Activated T-helper 2 cell treated with anti-CD3 and anti-CD28 coated beads, Interferon-gamma antibody, Interleukin-2, Interleukin-4, amounts not matched to agents 10 μg/mL and 5 μg/mL and 100 μg/mL, durations not matched to agents 14 hours and 24 hours and 36 hours (primary cell): ENCODE data around the gene LRRC75A. TPM values are rescaled to one million over a fixed set of nuclear protein-coding genes. Genes with fewer than 3 reads are reported as not detected.
"Not testable (repeated sequence)": the region's sequence is repeated elsewhere in the genome, so short reads cannot be mapped to it uniquely, and the experiment has no call there.

Source experiments
- DNase-seq: peaks from one replicate; pipeline ENCODE4 v3.0.0; 2021; ENCODE audit warnings: low spot score
- H3K27ac Mint-ChIP-seq: one replicate; pipeline ENCODE4 v1.8.0; 2021; ENCODE audit warnings: mixed read lengths
- H3K27me3 Mint-ChIP-seq: one replicate; pipeline ENCODE4 v1.8.0; 2021; ENCODE audit warnings: low read depth, mixed read lengths
- H3K36me3 Mint-ChIP-seq: one replicate; pipeline ENCODE4 v1.8.0; 2021; ENCODE audit warnings: low read depth, mixed read lengths
- H3K4me1 Mint-ChIP-seq: one replicate; pipeline ENCODE4 v1.8.0; 2021; ENCODE audit warnings: low read depth, mixed read lengths
- H3K4me3 Mint-ChIP-seq: one replicate; pipeline ENCODE4 v1.8.0; 2021; ENCODE audit warnings: low read depth, mild to moderate bottlenecking, moderate library complexity, mixed read lengths
- H3K9me3 Mint-ChIP-seq: one replicate; pipeline ENCODE4 v1.8.0; 2021; ENCODE audit warnings: mixed read lengths
- intact Hi-C: fragments of 100-400 bp; cut with micrococcal nuclease; formaldehyde crosslinking; loops from one replicate; pipeline ENCODE4 v1.15.1; 2023
- total RNA-seq: library from RNA; stranded (reverse); gene quantifications from 2 replicates; pipeline ENCODE4 v1.2.3, GENCODE V29; 2022

The LRRC75A gene
- total RNA-seq, 1 donor from 2014 or later: 2.0 TPM

DNA sequence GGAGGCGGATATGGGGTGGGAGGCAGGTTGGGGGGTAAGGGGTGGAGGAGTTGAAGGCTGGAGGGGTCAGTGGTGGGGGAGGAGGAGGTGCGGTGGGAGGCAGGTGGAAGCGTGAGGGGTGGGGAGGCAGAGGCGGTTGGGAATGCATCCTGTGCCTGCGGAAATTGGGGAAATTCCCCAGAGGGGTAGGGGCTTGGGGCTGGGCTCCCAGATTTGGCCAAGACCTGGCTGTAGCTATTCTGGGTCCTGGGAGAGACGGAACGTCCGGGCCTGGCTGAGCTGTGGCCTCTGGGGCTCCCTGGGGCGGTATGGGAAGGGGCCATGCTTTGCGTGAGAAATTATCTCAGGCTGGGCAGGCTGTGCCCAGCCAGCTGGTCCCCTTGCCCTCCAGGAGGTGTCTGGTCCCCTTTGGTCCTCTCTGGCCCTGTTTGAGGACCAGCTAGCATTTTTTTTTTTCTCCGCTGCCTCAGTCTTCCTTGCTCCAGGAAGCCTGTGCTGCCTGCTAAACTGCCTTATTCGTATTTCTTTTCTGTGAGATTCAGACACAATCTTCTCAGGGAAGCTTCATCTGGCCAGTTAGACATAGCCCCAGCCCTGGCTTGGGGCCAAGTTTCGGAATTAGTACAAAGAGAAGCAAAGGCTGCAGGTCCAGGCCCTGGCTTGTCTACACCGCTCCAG lies 83.9 kb downstream of the LRRC75A start:
- Mint-ChIP-seq H3K27me3 (peaks cover 20% of the 10 kb centered on the region), H3K4me1 (peaks cover 2% of the 10 kb centered on the region), H3K9me3 (no peaks in the 10 kb centered on the region), H3K36me3 (no peaks in the 10 kb centered on the region), H3K27ac (no peak overlapping the region), H3K4me3 (peak overlapping the region; percentile 21)
- DNase-seq: no peak
- intact Hi-C loops: no loop called here

DNA sequence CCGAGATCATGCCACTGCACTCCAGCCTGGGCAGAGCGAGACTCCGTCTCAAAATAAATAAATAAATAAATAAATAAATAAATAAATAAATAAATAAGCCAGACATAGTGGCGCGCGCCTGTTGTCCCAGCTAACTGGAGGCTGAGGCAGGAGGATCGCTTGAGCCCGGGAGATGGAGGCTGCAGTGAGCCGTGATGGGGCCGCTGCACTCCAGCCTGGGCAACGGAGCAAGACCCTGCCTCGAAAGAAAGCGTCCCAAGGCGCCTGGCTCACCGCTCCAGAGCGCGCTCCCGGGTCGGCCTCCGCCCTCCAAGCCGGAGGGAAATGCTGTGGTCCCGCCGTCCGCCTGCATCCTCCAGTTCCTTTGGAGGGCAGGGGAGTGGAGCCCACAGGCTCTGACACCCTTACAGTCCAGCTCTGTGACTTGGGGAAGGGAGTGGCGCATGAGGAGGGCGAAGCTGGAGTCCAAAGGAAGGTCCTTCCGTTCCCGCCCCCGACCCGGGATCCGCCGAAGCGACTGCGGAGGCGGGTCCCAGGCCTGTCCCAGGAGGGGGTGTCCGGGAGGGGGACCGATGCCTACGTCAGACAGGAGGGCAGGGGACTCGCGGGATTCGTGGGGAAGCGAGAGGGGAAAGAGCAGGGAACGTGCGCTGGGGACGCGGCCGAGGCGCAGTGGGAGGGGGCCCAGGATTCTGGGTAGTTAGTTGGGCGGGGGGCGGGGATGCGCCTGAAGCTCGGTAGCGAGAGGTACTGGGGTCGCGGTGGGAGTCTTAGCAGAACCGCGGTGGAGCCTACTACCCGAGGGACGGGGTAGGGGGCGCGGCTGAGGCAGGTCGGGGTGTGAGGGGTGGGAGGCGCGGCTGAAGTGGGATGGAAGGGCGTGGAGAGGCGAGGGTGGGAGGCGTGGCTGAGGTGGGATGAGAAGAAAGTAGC lies 85.0 kb downstream of the LRRC75A start:
- DNase-seq: no peak
- H3K27me3 Mint-ChIP-seq: peaks cover 22% of the 10 kb centered on the region
- H3K4me1 Mint-ChIP-seq: peaks cover 2% of the 10 kb centered on the region
- no peak overlapping the region for H3K27ac Mint-ChIP-seq
- H3K36me3 Mint-ChIP-seq: no peaks in the 10 kb centered on the region
- H3K9me3 Mint-ChIP-seq: no peaks in the 10 kb centered on the region
- intact Hi-C loops: no loop called here
- peak overlapping the region; percentile 39 for H3K4me3 Mint-ChIP-seq

GRCh38 chr17:16403847-16404246 lies 88.1 kb downstream of the LRRC75A start:
- H3K27ac Mint-ChIP-seq, H3K9me3 Mint-ChIP-seq, DNase-seq, H3K4me1 Mint-ChIP-seq, intact Hi-C loops, H3K36me3 Mint-ChIP-seq, H3K4me3 Mint-ChIP-seq: not testable (repeated sequence)
- peaks cover 22% of the 10 kb centered on the region for H3K27me3 Mint-ChIP-seq

DNA sequence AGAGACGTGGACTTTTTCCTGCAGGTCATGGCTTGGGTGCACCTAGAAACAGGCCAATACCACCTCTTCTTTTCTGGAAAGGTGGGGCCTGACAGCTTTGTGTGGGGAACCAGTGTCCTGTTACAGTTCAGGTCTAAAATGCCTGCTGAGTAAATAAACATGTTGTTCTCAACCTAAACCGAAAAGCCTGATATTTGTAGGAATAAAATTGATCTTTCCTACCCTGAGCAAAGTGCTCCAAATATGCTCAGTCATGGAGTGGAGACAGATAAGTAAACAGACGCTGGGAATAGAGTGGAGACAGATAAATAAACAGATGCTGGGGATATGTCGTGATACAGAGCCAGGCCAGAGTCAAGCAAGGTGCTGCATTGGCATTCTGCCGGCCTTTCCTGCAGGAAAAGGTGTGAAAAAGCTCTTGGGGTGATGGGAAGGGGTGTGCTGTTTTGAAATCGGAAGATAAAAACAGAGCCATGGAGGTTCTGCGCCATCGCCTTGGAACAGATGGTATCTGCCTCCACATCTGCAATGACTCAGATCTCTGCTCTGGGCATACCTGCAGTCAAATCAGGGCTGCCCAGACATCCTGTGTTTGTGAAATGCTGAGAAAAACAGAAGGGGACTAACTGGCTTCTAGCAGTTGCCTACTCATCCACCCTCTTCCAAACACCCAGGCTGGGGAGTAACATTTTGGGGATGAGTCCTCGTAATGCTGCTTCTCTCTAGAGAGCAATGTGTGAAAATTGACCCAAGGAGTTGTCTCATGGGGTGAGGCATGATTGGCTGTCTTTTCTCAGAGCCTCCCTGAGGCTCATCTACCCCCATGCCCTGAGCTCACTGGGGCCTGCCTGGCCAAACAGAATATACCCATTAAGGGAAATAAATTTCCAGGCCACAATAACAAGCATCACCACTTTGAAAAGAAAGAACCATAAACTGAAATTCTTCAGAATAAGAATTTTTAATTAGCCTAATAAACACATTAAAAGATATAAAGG lies 93.4 kb downstream of the LRRC75A start:
- Mint-ChIP-seq H3K27me3 (peaks cover 2% of the 10 kb centered on the region), H3K36me3 (no peaks in the 10 kb centered on the region), H3K4me3 (no peak overlapping the region), H3K9me3 (no peaks in the 10 kb centered on the region), H3K27ac (peak overlapping the region; percentile 4), H3K4me1 (peaks cover 8% of the 10 kb centered on the region)
- DNase-seq: peak; percentile 34
- intact Hi-C loops: no loop called here

DNA sequence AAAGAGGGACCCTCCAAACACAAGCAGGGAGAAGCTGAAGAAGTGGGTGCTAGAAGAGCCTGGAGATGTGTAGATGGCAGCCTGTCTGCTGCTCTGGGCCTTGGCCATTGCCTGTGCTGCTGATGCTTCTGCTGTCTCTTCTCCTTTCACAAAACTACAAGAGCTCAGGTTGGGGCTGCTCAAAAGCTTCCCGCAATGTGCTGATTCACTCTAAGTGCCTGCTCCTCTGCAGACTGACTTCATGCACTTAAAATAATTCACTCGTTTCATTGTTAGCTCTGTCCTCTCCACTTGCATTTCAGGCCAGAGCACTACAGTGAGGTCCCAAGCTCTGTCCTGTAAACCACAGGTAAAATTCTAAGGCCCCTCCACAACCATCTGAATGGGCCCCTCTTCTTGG lies 95.3 kb downstream of the LRRC75A start:
- H3K27ac Mint-ChIP-seq, H3K4me3 Mint-ChIP-seq, H3K4me1 Mint-ChIP-seq, H3K36me3 Mint-ChIP-seq, H3K27me3 Mint-ChIP-seq, intact Hi-C loops, DNase-seq, H3K9me3 Mint-ChIP-seq: not testable (repeated sequence)

- intact Hi-C loops, DNase-seq, H3K9me3 Mint-ChIP-seq, H3K4me1 Mint-ChIP-seq, H3K27me3 Mint-ChIP-seq, H3K27ac Mint-ChIP-seq, H3K36me3 Mint-ChIP-seq, H3K4me3 Mint-ChIP-seq: not testable (repeated sequence)
These were observed 96.1 kb downstream of the LRRC75A start for GRCh38 chr17:16395887-16396286.

- H3K27me3 Mint-ChIP-seq, H3K27ac Mint-ChIP-seq, H3K4me3 Mint-ChIP-seq, H3K4me1 Mint-ChIP-seq, H3K36me3 Mint-ChIP-seq, intact Hi-C loops, H3K9me3 Mint-ChIP-seq, DNase-seq: not testable (repeated sequence)
These were observed 99.5 kb downstream of the LRRC75A start for GRCh38 chr17:16392491-16392890.

Other genes starting within 250 kb of the LRRC75A start
- 65.8 and 69.9 TPM in 2 replicates for gene CENPV, start 138.7 kb downstream of the LRRC75A start, total RNA-seq
- 1,784 and 1,798 TPM in 2 replicates for gene UBB, start 111.1 kb downstream of the LRRC75A start, total RNA-seq
- 44.4 and 46.8 TPM in 2 replicates for gene TRPV2, start 76.6 kb downstream of the LRRC75A start, total RNA-seq
- gene ZNF287, start 77.0 kb upstream of the LRRC75A start, total RNA-seq: 6.0 and 7.9 TPM in 2 replicates
- gene ZNF624, start 161.7 kb upstream of the LRRC75A start, total RNA-seq: 2.8 and 4.9 TPM in 2 replicates
- 2.0 and 3.0 TPM in 2 replicates for gene CCDC144A, start 198.0 kb upstream of the LRRC75A start, total RNA-seq